BE2C (cell line): Measurements from ENCODE around the gene MTFR2.

Source experiments
- DNase-seq: peaks from one replicate; pipeline ENCODE4 v3.0.0-alpha.2; 2020
- H3K27me3 ChIP-seq: fragments of 250-450 bp; sonication (Bioruptor Pico); 2 replicates; pipeline ENCODE4 v1.5.1; 2020; ENCODE audit warnings: mild to moderate bottlenecking
- H3K36me3 ChIP-seq: fragments of 250-450 bp; sonication (Bioruptor Pico); 2 replicates; pipeline ENCODE4 v1.5.1; 2020; ENCODE audit warnings: mild to moderate bottlenecking
- H3K4me1 ChIP-seq: fragments of 250-450 bp; sonication (Bioruptor Pico); 2 replicates; pipeline ENCODE4 v1.5.1; 2020
- H3K4me3 ChIP-seq: 2 replicates; pipeline ENCODE4 v1.5.1; 2011; ENCODE audit warnings: low read depth, low read length
- H3K9me3 ChIP-seq: fragments of 250-450 bp; sonication (Bioruptor Pico); 2 replicates; pipeline ENCODE4 v1.5.1; 2020
- CTCF ChIP-seq: IDR thresholded peaks from 2 replicates; pipeline ENCODE4 v1.5.1; 2012; ENCODE audit warnings: mild to moderate bottlenecking, low read depth, low read length

Gene MTFR2

GRCh38 chr6:136262940-136263339 is 12.8 kb upstream of the MTFR2 start:
- no peak for TF ChIP-seq CTCF
- H3K4me1 ChIP-seq: no peaks in the 10 kb centered on the region
- H3K9me3 ChIP-seq: no peaks in the 10 kb centered on the region
- H3K4me3 ChIP-seq: no peak overlapping the region
- DNase-seq: no peak
- H3K36me3 ChIP-seq: peaks cover 98% of the 10 kb centered on the region
- no peaks in the 10 kb centered on the region for H3K27me3 ChIP-seq

- Histone ChIP-seq H3K4me1 (no peaks in the 10 kb centered on the region; the same call in 1 of the 2 replicates), H3K9me3 (no peaks in the 10 kb centered on the region), H3K4me3 (no peak overlapping the region), H3K36me3 (peaks cover 31% of the 10 kb centered on the region), H3K27me3 (no peaks in the 10 kb centered on the region)
- no peak for TF ChIP-seq CTCF
- DNase-seq: no peak
These were observed 4.8 kb upstream of the MTFR2 start for GRCh38 chr6:136254851-136255466.

GRCh38 chr6:136253734-136254133 is 3.6 kb upstream of the MTFR2 start:
- DNase-seq: no peak
- no peak for TF ChIP-seq CTCF
- Histone ChIP-seq H3K4me3 (no peak overlapping the region), H3K9me3 (no peaks in the 10 kb centered on the region), H3K4me1 (no peaks in the 10 kb centered on the region; the same call in 1 of the 2 replicates), H3K36me3 (peaks cover 19% of the 10 kb centered on the region), H3K27me3 (no peaks in the 10 kb centered on the region)

- Histone ChIP-seq H3K9me3 (no peaks in the 10 kb centered on the region), H3K4me1 (no peaks in the 10 kb centered on the region; the same call in 1 of the 2 replicates), H3K4me3 (no peak overlapping the region), H3K27me3 (no peaks in the 10 kb centered on the region), H3K36me3 (peaks cover 6% of the 10 kb centered on the region)
- DNase-seq: no peak
- TF ChIP-seq CTCF: no peak
These were observed 2.3 kb upstream of the MTFR2 start for GRCh38 chr6:136252441-136252840.

- no peaks in the 10 kb centered on the region for H3K27me3 ChIP-seq
- no peak for DNase-seq
- H3K4me3 ChIP-seq: peak overlapping the region; percentile 77
- TF ChIP-seq CTCF: no peak
- no peaks in the 10 kb centered on the region for H3K36me3 ChIP-seq
- H3K4me1 ChIP-seq: no peaks in the 10 kb centered on the region; the same call in 1 of the 2 replicates
- H3K9me3 ChIP-seq: no peaks in the 10 kb centered on the region
These were observed 1.3 kb upstream of the MTFR2 start for GRCh38 chr6:136251394-136251793.

- Histone ChIP-seq H3K36me3 (no peaks in the 10 kb centered on the region), H3K27me3 (no peaks in the 10 kb centered on the region), H3K4me3 (peak overlapping the region; percentile 77), H3K4me1 (no peaks in the 10 kb centered on the region; the same call in 1 of the 2 replicates), H3K9me3 (no peaks in the 10 kb centered on the region)
- TF ChIP-seq CTCF: no peak
- no peak for DNase-seq
These were observed 536 bp upstream of the MTFR2 start for GRCh38 chr6:136250686-136251008.
